Prostate gland (tissue), 2 donors: Measurements from ENCODE around the gene TSPAN14. TPM values are rescaled to one million over a fixed set of nuclear protein-coding genes. Genes with fewer than 3 reads are reported as not detected.

Source experiments
- DNase-seq: peaks from one replicate; pipeline ENCODE4 v3.0.0-alpha.2; 2019; ENCODE audit warnings: low spot score
- H3K27ac ChIP-seq, 2 donors: fragments of 200-600 bp; sonication (generic); 2 replicates each; pipeline ENCODE4 v1.5.1; 2017 to 2019
- H3K27me3 ChIP-seq: fragments of 200-600 bp; sonication (generic); replicated peaks from 2 replicates; pipeline ENCODE4 v1.5.1; 2019; ENCODE audit not compliant: insufficient read depth
- H3K36me3 ChIP-seq, 2 donors: fragments of 200-600 bp; sonication (generic); 1 replicate in 1 of 2; 2 replicates in 1 of 2; pipeline versions ENCODE4 v1.5.1 to v1.8.1; 2017 to 2019
- H3K4me1 ChIP-seq: fragments of 200-600 bp; sonication (generic); replicated peaks from 2 replicates; pipeline ENCODE4 v1.5.1; 2019
- H3K4me3 ChIP-seq, 2 donors: fragments of 200-600 bp; sonication (generic); 2 replicates each; pipeline ENCODE4 v1.5.1; 2017 to 2019
- H3K9me3 ChIP-seq: fragments of 200-600 bp; sonication (generic); 2 replicates; pipeline ENCODE4 v1.5.1; 2017
- CTCF ChIP-seq, 4 experiments: fragments of 200-600 bp in 2 of 4; fragments of 450-650 bp in 2 of 4; sonication (generic) in 2 of 4; IDR thresholded peaks; 1 replicate in 3 of 4; 2 replicates in 1 of 4; pipeline ENCODE4 v1.5.1; 2016 to 2019; ENCODE audit warnings: antibody characterized with exemption in 4 of 4, mild to moderate bottlenecking in 2 of 4, moderate library complexity in 2 of 4
- POLR2A ChIP-seq: fragments of 450-650 bp; IDR thresholded peaks from one replicate; pipeline ENCODE4 v1.6.1; 2016; ENCODE audit warnings: antibody characterized with exemption, mild to moderate bottlenecking
- POLR2AphosphoS5 ChIP-seq: sonication (generic); formaldehyde crosslinking; IDR thresholded peaks from one replicate; pipeline ENCODE4 v1.6.1; 2017; ENCODE audit warnings: antibody characterized with exemption
- WGBS: methylation state at CpG from one replicate; pipeline ENCODE4 v1.1.5; 2018; 5-methylcytosine and 5-hydroxymethylcytosine counted together
- intact Hi-C: fragments of 100-400 bp; cut with DNase I; formaldehyde crosslinking; loops from one replicate; pipeline ENCODE4 v1.14.2; 2022
- total RNA-seq, 2 donors: library from RNA; depleted of rRNA; stranded (reverse); fragments of >200 nt; gene quantifications; one replicate each; pipeline ENCODE4 v1.1.0, GENCODE V29; 2016

The TSPAN14 gene
- total RNA-seq, 2 donors from 2014 or later: 69.8 to 103 TPM

DNA sequence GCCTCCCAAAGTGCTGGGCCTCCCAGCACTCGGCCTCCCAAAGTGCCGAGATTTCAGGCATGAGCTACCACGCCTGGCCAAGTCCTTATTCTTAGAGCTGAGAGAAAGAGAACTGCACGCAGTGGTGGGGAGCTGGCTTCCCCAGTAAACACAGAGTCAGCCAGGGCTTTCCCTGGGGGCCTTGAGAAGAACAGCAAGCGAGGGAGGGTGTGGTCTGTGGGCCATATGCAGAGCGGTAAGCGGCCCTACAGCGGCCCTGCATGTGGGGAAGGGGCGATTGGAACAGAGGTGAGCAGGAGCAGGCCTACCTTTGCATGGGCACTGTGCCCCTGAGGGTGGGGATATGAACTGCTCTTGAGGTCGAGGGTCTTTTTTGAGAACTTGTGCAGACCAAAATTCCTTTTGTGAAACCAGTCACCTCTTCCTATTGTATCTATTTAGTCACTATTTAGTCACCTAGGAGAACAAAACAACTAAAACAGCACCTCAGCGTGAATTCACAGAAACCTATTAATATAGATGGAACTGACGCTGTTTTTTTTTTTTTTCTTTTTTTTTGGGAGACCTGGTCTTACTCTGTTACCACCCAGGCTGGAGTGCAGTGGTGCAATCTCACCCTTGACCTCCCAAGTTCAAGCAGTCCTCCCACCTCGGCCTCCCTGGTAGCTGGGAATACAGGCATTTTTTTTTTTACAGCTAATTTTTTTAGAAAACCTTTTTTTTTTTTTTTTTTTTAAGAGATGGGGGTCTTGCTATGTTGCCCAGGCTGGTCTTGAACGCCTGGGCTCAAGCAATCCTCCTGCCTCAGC lies 46.7 kb downstream of the TSPAN14 start:
- no peaks in the 10 kb centered on the region for H3K27me3 ChIP-seq
- H3K9me3 ChIP-seq: no peaks in the 10 kb centered on the region
- H3K27ac ChIP-seq: peak overlapping the region; percentile 7 to 14
- WGBS: 92% methylated on average over 14 of the region's 14 CpGs
- no peaks in the 10 kb centered on the region for H3K36me3 ChIP-seq
- H3K4me1 ChIP-seq: peaks cover 32% of the 10 kb centered on the region
- DNase-seq: no peak
- TF ChIP-seq POLR2A (no peak), POLR2AphosphoS5 (no peak), CTCF (IDR thresholded peaks at IDR 0.05) (no peak)
- intact Hi-C loops: no loop called here
- no peak overlapping the region for H3K4me3 ChIP-seq

GRCh38 chr10:80501381-80501912 lies 47.3 kb downstream of the TSPAN14 start:
- H3K36me3 ChIP-seq: no peaks in the 10 kb centered on the region
- H3K9me3 ChIP-seq: no peaks in the 10 kb centered on the region
- intact Hi-C loops: no loop called here
- peaks cover 34% of the 10 kb centered on the region for H3K4me1 ChIP-seq
- no peak overlapping the region for H3K27ac ChIP-seq
- WGBS: 87% methylated on average over 3 of the region's 3 CpGs
- no peak for DNase-seq
- TF ChIP-seq CTCF (IDR thresholded peaks at IDR 0.05) (no peak), POLR2A (no peak), POLR2AphosphoS5 (no peak)
- H3K27me3 ChIP-seq: no peaks in the 10 kb centered on the region
- no peak overlapping the region for H3K4me3 ChIP-seq

- Histone ChIP-seq H3K36me3 (no peaks in the 10 kb centered on the region), H3K9me3 (no peaks in the 10 kb centered on the region), H3K27me3 (no peaks in the 10 kb centered on the region), H3K4me1 (peaks cover 33% of the 10 kb centered on the region), H3K4me3 (no peak overlapping the region), H3K27ac (no peak overlapping the region)
- no peak for DNase-seq
- intact Hi-C loops: no loop called here
- TF ChIP-seq POLR2AphosphoS5 (no peak), POLR2A (no peak), CTCF (IDR thresholded peaks at IDR 0.05) (no peak)
- 84% methylated on average over 13 of the region's 13 CpGs for WGBS
Measured at GRCh38 chr10:80501913-80502521, 47.9 kb downstream of the TSPAN14 start.

GRCh38 chr10:80502621-80503583 lies 48.8 kb downstream of the TSPAN14 start:
- WGBS: 88% methylated on average over 13 of the region's 13 CpGs
- intact Hi-C loops: no loop called here
- DNase-seq: no peak
- no peak for TF ChIP-seq POLR2A
- no peak for TF ChIP-seq CTCF (IDR thresholded peaks at IDR 0.05)
- TF ChIP-seq POLR2AphosphoS5: no peak
- Histone ChIP-seq H3K27me3 (no peaks in the 10 kb centered on the region), H3K36me3 (no peaks in the 10 kb centered on the region), H3K9me3 (no peaks in the 10 kb centered on the region), H3K27ac (no peak overlapping the region), H3K4me3 (no peak overlapping the region), H3K4me1 (peaks cover 25% of the 10 kb centered on the region)
